SIG-M5 (cell line): Measurements from ENCODE around the gene NIPA2.

ENCODE experiments used
- DNase-seq: peaks from one replicate; lab custom pipeline; 2025; lab: John Stamatoyannopoulos, UW

NIPA2 gene

GRCh38 chr15:22877607-22878006 lies 39.1 kb downstream of the NIPA2 start:
- no peak for DNase-seq

DNA sequence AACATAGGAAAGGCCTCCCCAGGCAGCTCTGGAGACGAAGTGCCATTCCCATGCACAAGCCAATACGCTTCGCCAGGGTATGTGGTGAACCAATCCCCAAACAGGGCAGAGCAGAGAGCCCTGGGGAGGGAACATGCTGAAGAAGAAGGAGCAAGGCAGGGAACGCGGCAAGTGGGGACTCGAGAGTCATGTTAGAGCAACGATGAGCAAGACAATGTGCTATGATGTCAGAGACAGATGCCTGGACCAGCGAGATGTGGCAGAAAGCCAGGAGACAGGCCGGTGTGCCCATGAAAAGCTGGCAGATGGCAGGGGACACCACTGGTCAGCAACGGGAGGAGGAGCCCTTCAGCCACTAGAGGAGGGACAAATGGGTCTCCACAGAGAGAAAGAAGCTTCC lies 39.6 kb downstream of the NIPA2 start:
- no peak for DNase-seq

DNA sequence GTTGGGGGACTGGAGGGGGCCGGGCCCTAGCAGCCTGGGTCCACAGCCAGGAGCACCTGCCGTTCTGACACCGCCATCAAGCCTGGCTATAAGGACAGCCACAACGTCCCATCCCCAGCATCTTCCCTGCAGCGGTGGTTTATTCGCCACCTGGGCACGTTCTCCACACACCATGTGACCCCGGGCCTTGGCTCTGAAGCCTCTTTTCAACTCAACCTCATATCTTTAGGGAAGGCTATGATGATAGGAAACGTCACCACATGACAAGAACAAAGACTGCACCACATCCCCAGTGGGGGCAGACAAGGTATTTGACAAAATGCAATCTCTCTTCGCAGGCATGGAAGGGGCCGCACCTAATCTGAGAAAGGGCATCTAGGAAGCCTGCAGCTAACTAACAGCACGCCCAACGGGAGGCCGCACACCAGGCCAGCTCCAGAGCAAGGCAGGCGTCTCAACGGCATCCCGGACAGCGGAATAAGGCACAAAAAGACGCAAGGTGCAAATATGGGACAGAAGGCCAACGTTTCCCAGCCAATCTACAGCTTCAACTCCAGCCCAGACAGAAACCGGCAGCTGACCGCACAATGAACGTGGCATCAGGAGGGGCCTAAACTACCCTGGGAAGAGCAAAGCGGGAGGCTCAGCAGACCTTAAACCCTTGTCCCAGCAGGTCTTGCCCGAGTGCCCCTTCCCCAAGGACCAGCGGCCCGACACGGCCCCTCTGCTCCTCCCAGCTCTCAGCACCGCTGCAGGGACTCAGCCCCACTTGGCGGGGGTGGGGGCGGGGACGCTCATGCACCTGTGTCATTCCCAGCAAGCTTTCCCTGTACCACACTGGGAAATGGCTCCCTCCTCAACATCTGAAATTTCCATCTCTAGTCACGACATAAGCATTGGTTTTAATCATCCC lies 41.9 kb downstream of the NIPA2 start:
- no peak for DNase-seq

DNA sequence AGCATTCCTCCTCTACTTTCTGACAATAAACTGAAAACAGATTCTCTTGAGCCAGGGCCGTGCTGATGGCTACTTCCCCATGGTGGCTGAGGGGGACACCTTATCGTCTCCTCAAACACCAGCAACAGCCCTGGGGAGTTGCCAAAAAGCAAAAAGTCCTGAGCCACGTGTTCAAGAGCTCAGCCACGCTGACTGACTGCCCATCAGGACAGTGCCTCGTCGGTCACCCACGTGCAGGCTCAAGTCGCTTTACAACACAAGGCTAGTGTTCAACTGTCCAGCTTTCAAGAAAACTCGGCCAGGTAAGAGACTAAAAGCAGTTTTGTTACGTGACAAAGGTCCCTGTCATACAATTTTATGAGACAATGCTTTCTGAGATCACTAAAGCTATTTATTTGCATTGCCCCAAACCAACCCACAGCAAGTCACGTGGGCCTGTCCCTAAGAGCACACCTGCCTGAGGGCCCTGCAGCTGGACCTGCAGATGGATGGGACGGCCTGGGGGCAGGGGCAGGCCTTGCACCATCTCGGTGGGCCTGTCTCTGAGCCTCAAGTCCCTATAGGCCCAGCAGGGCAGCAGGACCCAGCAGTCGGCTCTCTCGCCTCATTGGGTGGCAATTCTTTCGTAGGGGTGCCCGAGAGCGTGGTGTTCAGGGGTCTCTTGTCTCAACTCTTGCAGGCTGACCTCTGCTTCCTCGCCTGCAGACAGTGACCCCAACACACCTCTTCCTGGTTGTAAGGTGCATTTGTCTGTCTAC lies 42.7 kb downstream of the NIPA2 start:
- DNase-seq, result no peak

GRCh38 chr15:22881739-22882440 lies 43.4 kb downstream of the NIPA2 start:
- DNase-seq, result no peak

DNA sequence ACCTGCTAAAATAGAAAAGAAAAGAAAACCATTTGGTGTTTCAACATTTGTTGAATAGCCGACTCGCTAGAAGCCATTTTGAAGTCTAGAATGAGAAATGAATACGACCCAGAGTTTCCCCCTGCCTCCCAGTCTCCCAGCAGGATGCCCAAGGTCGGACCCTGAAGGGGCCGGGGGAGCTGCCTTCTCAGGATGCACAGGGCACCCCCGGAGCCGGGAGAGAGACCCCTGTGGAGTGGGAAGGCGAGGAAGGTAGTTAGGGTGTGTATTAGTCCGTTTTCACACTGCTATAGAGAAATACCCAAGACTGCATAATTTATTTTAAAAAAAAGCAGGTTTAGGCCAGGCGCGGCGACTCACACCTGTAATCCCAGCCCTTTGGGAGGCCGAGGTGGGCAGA lies 44.7 kb downstream of the NIPA2 start:
- DNase-seq, result no peak

DNA sequence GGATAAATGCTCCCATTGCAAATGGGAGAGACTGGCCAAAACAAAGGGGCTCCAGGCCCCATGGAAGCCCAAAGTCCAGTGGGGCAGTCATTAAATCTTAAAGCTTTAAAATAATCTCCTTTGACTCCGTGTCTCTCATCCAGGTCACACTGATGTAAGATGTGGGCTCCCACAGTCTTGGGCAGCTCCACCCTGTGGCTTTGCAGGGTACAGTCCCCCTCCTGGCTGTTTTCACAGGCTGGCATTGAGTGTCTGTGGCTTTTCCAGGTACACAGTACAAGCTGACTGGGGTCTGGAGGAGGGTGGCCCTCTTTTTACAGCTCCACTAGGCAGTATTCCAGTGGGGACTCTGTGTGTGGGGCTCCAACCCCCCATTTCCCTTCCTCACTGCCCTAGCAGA lies 45.9 kb downstream of the NIPA2 start:
- no peak for DNase-seq

DNA sequence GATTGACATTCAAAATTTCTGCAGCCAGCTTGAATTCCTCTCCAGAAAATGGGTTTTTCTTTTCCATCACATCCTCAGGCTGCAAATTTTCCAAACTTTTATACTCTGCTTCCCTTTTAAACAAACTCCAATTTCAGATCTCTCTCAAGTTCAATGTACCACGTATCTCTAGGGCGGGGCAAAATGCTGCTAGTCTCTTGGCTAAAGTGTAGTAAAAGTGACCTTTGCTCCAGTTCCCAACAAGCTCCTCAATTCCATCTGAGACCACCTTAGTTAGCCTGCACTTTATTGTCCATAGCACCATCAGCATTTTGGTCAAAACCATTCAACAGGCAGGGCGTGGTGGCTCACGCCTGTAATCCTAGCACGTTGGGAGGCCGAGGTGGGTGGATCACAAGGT lies 46.7 kb downstream of the NIPA2 start:
- DNase-seq, result no peak

DNA sequence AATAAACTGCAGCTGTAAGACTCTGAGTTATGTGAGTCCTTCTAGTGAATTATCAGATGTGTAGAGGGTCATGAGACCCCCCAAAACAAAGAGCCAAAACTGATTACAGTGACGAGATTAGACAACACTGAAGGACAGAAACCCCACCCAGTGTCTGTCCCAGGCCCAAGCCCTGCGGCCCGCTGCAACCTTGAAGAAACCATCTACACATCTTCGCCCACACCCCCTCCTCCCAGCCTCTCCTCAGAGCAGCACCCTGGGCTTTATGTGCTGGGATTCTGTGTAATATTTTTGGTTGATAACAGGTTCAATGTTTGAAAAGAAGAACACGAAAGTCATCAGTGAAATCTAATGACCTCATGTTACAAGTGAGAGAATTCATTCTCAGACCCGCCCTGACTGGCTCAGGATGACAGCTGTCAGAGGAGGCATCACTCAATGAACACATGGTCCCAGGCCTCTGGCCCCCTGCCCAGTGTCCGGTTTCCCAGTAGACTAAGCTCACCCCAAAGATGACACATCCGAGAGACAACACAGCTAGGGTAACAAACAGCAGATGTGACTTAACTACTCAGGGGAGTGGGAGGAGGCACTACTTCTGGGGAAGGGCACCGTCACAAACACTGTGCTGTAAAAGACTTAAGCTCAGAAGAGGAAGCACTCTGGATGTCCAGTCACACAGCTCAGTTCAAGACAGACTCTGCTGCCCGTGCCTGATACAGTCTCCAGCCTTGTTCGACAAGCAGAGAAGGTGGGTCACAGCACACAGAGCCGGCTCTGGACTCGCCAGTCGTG lies 48.9 kb downstream of the NIPA2 start:
- no peak for DNase-seq

DNA sequence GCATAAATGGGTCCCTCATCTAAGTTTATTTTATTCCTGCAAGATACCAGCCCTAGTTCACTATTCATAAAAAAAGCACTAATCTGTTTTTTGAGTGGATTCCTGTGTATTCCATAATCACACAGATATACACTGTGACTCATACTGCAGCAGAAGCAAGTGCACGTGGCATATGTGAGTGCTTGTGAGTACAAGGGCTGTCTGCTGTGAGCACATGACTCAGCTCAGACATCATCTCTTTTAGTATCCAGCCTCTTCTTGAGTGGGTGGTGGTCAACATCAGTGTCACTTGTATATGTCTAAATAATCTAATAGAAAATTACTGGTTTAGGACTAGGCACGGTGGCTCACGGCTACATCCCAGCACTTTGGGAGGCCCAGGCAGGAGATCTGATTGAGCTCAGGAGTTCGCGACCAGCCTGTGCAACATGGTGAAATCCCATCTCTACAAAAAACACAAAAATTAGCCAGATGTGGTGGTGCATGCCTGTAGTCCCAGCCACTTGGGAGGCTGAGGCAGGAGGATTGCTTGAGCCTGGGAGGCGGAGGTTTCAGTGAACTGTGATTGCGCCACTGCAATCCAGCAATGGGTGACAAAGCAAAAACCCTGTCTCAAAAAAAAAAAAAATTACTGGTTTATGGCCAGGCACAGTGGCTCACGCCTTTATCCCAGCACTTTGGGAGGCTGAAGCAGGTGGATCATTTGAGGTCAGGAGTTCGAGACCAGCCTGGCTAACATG lies 49.8 kb downstream of the NIPA2 start:
- no peak for DNase-seq

GRCh38 chr15:22889146-22889818 lies 50.8 kb downstream of the NIPA2 start:
- no peak for DNase-seq

DNA sequence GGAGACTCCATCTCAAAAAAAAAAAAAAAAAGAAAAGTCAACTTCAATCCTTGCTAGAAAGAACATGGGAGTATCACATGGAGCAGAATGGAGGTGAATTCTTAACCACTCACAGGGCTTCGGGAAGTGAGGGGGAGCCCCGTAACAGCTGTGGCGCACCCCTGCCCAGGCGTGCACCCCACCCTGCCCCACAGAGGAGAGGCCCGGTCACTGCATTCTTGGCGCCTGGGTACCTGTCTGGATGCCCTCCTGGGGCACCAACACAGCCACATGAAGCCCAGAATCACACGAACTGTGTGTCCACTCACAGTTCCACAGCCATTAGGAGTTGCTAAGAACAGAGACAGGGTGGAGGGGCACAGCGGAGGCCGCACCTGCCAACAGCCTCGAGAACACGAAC lies 51.8 kb downstream of the NIPA2 start:
- DNase-seq, result no peak

GRCh38 chr15:22891426-22892210 lies 53.2 kb downstream of the NIPA2 start:
- DNase-seq, result no peak

DNA sequence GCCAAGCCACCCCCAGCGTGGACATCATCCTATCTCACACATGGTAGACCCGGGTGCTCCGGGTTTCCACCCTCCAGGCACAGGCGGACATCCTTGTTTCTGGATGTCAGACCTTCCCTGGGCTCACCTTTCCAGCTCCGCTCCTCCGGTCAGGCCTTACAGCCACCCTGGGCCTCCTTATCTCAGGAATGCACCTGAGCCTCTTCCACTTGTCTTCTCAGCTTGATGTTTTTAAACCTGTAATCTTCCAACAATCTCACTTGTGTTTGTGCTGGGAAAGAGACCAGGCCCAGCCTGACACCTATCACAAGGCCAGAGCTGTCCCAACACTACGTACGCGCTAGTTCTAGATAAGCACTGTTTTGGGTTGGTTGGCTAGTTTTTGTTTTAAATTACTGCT lies 53.9 kb downstream of the NIPA2 start:
- no peak for DNase-seq

DNA sequence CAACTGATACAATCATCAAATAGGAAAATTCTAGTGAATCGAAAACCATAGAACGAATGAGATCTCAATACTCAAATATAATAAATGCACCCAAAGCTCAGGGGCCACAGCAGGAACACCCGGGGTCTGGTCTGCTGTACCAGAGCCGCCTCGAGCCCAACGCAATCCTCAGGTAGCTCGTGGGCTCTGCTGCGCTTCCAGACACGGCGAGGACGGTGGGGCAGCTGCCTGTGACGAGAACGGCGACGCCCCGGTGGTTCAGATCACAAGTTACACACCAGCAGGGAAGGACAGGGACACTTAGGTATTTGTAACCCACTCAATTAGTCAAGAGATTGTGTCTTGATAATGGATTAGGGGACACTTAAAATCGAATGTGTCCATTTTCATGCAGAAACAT lies 54.6 kb downstream of the NIPA2 start:
- DNase-seq, result no peak

GRCh38 chr15:22893881-22894280 lies 55.4 kb downstream of the NIPA2 start:
- no peak for DNase-seq

DNA sequence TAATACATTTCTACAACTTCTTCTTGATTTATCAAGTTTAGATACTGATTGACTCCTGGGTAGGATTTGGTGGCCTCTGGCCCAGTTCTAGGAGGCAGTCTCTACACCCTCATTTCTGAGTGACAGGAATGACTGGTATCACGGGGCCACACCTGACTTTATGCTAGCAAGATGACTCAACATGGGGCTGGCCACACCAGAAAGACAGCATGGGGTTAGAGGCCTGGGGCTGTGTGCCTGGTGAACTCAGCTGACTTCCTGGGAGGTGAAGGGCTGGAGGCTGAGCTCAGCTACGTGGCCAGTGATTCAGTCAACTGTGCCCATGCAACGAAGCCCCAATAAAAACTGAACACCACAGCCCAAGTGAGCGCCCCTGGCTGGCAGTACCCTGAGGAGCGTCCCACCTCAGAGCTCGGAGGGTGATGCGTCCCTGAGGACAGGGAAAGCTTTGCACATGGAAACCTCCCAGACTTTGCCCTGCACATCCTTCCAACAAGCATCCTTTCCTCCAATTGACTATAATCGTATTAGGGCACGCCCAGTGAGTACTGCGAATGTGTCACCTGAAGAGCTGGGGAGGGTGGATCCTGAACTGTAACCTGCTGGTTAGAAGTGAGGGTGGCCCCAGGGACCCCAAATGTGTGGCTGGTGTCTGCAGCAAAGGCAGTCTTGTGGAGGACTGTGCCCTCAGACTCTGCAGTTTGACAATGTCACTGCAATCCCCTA lies 57.2 kb downstream of the NIPA2 start:
- no peak for DNase-seq

DNA sequence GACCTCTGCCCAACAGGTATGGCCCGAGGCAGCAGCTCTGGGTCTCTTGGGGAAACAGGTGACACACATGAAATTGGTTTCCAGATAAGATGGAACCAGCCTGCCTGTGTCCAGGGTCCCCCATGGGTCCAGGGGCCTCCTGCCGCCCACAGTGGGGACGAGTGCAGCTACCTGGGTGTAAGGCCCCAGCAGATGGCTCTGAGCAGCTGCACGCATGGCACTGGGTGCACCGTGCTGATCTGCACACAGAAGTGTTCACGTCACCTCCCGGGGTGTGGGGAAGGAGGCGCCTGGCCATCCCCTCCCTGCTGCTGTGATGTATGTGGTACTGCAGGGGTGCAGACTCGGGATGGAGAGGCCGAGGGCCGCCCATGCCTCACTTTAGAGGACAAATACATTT lies 63.6 kb downstream of the NIPA2 start:
- DNase-seq, result no peak

DNA sequence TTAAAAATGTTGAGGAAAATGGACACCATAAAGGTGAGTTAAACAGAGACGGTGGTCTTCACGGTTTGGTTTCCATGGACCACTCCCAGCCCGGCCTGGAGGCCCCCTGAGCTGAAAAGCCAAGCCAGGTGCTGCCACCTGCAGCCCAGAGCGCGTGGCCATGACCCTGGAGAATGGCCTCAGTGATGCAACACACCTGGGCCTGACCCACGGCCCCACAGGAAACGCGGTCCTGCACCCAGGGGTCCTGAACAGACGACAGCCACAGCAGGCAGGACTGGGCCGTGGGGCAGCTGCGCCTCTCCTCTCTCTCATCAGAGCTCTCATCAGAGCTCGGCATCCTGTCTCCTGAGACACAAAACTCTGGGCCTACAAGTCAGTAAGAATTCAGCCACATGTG lies 64.1 kb downstream of the NIPA2 start:
- DNase-seq, result no peak
